Panc1 (cell line): ENCODE measurements around the gene SLC16A3.

Source experiments
- CTCF ChIP-seq: fragments of 450-650 bp; IDR thresholded peaks from 2 replicates; pipeline ENCODE4 v1.5.1; 2017; ENCODE audit warnings: mild to moderate bottlenecking
- SIN3A ChIP-seq: IDR thresholded peaks from 2 replicates; pipeline ENCODE4 v1.6.1; 2012; ENCODE audit warnings: low read depth, mild to moderate bottlenecking, low read length, moderate library complexity, borderline replicate concordance; ENCODE audit not compliant: insufficient read depth
- TCF7L2 ChIP-seq: IDR thresholded peaks from 2 replicates; pipeline ENCODE4 v1.6.1; 2011; ENCODE audit warnings: mild to moderate bottlenecking, low read depth, low read length, inconsistent platforms

- TF ChIP-seq CTCF = no peak
- TF ChIP-seq TCF7L2 = no peak
- TF ChIP-seq SIN3A = no peak
Observed at GRCh38 chr17:82266142-82266541, 37.3 kb downstream of the SLC16A3 start.
